ENCODE measurements around the gene APC2.

Gene APC2

GRCh38 chr19:1508507-1508856, 58.6 kb downstream of the APC2 start:
- 0 out of 2 replicates have a peak overlapping the region, but pooled peaks have one; percentile 17 for H3K4me3 ChIP-seq (ENCODE audit: low read depth, low read length)
- no peak for TF ChIP-seq CTCF (IDR thresholded peaks at IDR 0.05; ENCODE audit: low read depth, low read length)

- TF ChIP-seq CTCF (IDR thresholded peaks at IDR 0.05; ENCODE audit: low read depth, low read length), result no peak
Observed at GRCh38 chr19:1509602-1510441, 59.9 kb downstream of the APC2 start.

DNA sequence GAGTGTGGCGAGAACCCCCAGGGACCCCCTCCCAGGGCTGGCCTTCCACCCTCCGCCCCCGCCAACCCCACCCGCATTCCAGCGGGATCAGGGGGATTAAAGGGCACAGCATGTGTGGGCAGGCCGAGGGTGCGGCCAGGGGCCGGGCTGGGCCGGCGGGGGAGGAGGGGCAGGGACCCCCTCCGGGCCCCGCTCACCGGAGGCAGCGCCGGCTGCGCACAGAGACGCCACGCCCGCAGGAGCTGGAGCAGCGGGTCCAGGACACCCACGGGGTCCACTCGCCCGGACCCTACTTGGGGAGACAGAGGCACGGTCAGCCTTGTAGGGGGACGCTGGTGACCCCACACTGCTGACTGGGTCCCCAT, 60.5 kb downstream of the APC2 start:
- no peak overlapping the region for H3K4me3 ChIP-seq (ENCODE audit: low read depth, low read length)

More at GRCh38 chr19:1509602-1510441, 59.9 kb downstream of the APC2 start:
- H3K4me3 ChIP-seq (ENCODE audit: low read depth, low read length), result no peak overlapping the region

GRCh38 chr19:1510807-1511206, 60.9 kb downstream of the APC2 start:
- TF ChIP-seq CTCF (IDR thresholded peaks at IDR 0.05; ENCODE audit: low read depth, low read length), result no peak
- H3K4me3 ChIP-seq (ENCODE audit: low read depth, low read length), result no peak overlapping the region

More for the DNA sequence above, 60.5 kb downstream of the APC2 start:
- TF ChIP-seq CTCF (IDR thresholded peaks at IDR 0.05; ENCODE audit: low read depth, low read length), result no peak

- TF ChIP-seq CTCF (IDR thresholded peaks at IDR 0.05; ENCODE audit: low read depth, low read length), result no peak
- H3K4me3 ChIP-seq (ENCODE audit: low read depth, low read length), result peak overlapping the region; percentile 81
Observed at GRCh38 chr19:1511318-1512317, 61.7 kb downstream of the APC2 start.

GRCh38 chr19:1512671-1513498, 63.0 kb downstream of the APC2 start, which contains the start of gene ADAMTSL5:
Gene ADAMTSL5, minus strand, starts transcription at chr19:1513019. Its CDS starts 2,076 bp downstream, at chr19:1510943.
- TF ChIP-seq CTCF (IDR thresholded peaks at IDR 0.05; ENCODE audit: low read depth, low read length), result no peak
- H3K4me3 ChIP-seq (ENCODE audit: low read depth, low read length), result peak within 1 kb of the TSS; percentile 81
